Epidermal melanocyte (primary cell): ENCODE data around the gene ZNF518A.

Experiments used
- DNase-seq: peaks from one replicate; pipeline ENCODE4 v3.0.0; 2011; ENCODE audit warnings: low spot score; ENCODE audit not compliant: insufficient read length

The ZNF518A gene, protein sequence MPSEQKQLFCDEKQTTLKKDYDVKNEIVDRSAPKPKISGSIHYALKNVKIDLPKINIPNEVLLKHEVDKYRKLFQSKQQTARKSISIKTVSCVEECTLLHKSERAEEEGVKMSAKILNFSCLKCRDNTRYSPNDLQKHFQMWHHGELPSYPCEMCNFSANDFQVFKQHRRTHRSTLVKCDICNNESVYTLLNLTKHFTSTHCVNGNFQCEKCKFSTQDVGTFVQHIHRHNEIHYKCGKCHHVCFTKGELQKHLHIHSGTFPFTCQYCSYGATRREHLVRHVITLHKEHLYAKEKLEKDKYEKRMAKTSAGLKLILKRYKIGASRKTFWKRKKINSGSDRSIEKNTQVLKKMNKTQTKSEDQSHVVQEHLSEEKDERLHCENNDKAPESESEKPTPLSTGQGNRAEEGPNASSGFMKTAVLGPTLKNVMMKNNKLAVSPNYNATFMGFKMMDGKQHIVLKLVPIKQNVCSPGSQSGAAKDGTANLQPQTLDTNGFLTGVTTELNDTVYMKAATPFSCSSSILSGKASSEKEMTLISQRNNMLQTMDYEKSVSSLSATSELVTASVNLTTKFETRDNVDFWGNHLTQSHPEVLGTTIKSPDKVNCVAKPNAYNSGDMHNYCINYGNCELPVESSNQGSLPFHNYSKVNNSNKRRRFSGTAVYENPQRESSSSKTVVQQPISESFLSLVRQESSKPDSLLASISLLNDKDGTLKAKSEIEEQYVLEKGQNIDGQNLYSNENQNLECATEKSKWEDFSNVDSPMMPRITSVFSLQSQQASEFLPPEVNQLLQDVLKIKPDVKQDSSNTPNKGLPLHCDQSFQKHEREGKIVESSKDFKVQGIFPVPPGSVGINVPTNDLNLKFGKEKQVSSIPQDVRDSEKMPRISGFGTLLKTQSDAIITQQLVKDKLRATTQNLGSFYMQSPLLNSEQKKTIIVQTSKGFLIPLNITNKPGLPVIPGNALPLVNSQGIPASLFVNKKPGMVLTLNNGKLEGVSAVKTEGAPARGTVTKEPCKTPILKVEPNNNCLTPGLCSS (N-terminal part only)

DNA sequence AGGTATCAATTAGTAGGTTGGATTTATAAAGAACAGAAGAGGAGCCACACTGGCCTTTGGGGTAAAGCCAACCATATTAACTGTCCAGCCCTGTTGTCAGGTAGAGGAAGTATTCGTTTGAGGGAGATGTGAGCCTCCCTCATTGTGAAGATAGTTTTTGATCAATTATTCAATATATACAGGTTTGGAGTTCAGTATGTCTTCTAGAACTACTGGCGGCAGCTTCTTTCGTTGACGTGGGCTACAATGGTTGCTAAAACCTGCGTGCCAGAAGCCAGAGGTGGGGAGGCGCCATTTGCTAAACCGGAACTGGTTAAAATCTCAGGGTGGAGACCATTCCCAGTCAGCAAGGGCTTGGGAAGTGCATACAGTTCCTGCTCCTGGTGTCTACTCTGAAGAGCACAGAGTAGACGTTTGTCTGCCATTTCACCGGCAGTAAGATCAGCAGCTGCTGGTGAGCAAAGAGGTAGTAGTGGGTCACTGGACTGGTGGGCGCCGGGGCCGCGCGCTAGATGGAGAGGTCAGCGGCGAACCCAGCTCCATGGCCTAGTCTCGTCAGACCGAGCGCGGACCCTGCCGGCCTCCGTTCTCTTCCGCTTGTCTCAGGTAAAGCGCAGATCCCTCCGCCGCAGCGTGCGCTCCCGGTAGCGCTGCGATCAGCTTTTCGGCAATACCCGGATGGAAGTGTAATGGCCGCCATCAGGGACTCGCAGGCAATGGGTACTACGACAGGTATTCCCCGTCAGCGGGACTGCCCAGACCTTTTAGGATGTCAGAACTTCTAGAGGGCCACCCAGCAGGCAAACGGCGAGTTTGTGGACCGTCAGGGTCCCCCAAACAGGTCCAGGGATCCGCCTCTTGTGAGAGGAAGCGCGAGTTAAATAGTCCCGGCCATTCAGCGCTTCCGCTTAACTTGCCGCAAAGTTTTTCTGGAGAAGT lies at the start of gene ZNF518A:
ZNF518A (plus strand) TSS at position 911 of the 939 bp plus-strand sequence. CDS start 26,026 bp downstream, outside the sequence.
- DNase-seq: peak; percentile 87

DNA sequence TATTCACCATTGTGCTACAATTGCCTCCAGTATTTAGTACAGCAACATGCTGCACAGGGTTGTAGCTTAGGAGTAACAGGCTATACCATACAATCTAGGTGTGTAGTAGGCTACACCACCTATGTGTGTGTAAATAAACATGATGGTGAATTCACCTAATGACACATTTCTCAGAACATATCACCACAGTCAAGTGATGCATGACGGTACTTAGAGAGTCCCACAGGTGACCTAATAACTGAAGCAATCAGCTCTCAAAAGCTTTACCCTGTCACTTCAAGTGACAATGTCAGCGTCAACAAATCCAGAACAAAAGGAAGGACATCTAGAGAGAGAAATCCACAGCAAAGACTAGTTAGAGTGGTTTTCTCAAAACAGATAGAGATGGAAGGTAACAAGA lies 47.9 kb upstream of the ZNF518A start:
- no peak for DNase-seq

DNA sequence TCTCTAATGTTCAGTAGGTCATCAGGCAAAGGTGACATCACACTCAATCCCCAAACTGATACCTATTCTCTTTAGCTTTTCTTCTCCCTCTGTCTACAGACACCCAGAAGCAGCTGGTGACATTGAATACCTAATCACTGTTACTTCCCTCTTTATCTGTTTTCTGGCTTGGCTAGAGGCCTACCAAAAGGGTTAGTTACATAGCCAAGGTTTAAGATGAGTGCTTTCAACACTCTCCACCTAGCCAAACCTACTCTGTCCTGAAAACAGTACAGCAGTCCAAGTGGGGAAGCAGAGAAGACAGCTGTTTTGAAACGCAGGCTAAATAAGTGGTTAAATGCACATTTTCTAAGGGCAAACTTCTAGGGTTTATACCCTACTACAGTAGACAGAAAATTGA lies 47.3 kb upstream of the ZNF518A start:
- no peak for DNase-seq

DNA sequence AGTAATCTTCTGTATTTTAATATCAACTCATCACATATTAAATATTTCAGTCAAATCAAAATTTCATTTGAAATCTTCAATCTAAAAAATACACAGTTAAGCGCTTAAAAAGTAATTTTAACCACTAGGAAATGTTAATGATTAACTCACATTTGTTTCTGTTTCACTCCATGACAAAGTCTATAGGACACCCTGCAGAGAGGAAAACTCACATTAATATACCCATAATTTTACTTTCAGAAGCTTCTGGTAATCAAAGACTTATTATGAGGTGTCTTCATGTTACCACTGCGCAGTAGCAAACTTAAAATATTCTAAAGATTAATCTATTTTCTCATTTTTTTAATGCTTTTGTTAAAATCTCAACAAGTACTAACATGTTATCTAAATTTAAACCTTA lies 41.0 kb upstream of the ZNF518A start:
- no peak for DNase-seq

DNA sequence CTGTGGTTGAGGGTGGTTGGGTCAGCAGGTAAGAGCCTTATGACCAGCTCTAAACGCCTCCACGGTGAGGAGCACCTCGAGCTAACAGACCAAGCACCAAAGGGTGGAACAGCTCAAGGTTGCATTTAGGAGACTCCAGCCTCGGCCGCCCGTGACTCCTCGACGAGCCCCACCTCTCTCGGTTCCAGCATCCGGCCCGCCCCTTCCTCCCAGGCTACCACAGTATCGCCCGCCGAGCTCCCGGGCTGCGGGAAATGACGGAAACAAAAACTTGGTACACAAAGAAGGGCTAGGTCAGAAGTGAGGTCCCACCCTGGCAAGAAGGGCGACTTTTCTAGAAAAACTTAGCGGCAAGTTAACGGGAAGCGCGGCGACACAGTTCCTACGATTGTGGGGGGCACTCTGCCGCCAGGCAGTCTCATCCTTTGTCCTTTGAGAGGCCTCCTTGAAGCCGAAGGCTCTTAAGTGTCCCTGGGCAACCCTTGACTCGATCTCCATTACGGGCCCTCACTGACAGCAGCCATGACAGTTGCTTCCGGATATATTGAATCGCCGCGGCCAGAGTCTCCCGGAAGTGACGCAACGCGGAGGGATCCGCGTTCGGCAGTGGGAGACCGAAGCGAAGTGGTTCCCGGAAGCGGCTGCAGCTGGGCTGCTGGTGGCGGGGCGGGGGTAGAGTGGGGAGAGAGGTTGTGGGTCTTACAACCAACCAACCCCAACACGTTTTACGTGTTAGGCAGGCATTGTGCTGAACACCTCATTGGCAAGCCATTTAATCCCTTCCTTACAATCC lies 40.2 kb upstream of the ZNF518A start:
- DNase-seq: peak; percentile 88

DNA sequence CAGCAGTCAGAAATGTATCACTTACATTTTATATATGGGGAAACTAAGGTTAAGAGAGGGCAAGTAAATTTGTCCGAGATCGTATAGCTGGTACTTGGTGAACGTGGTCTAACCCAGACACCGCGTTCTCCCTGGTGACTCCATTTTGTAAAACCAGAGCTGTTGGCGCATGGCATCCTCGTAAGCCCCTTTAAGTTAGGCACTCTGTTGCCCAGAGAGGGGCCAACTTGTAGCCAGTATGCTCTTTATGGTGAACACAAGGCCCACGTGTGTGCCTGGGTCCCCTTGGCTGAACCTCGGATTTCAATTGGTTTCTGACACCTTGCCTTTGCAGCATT lies 39.7 kb upstream of the ZNF518A start:
- DNase-seq: no peak

DNA sequence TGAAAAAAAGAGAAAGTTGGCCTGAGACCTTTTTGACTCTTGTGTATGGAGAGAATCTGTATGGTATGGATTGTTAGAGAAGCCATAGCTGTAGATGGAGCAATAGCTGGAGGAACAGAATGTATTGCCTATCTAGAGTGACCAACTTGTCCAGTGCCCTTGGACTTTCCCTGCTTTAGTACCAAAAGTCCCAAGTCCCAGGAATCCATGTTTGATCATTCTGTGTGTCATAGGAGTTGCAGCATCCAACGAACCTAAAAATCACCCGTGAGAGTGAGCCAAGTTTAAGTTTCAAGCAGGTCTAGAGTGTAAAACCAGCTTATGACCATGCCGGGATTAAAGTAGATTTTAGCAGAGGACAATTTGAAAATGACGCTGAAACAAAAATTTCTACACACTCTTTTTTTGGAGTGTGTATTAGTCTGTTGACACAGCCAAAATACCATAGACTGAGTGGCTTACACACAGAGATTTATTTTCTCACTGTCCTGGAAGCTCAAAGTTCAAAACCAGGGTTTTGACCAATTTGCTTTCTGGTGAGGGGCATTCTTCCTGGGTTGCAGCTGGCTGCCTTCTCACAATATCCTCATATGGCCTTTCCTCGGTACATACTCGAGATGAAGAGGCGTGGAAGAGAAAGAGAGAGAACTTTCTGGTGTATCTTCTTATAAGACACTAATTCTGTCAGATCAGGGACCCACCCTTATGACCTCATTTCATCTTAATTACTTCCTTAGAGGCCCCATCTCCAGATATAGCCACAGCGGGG lies 36.9 kb upstream of the ZNF518A start:
- no peak for DNase-seq

DNA sequence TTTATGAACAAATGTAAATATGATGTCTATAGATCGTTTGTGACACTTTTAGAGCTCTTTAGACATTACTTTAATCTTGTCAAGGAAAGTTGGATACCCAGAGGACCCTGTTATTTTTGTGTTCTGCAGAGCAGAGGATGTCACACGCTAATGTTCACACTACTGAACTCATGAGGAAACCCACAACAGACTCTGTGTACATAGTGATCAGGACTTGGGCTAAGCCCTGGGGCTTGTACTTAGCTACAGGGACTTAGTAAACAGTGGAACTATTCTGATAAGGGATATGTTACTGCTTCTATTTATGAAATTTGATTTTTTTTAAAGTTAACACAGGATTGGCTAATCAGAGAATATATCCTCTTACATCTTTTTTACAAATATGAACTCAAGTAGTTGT lies 36.1 kb upstream of the ZNF518A start:
- no peak for DNase-seq

DNA sequence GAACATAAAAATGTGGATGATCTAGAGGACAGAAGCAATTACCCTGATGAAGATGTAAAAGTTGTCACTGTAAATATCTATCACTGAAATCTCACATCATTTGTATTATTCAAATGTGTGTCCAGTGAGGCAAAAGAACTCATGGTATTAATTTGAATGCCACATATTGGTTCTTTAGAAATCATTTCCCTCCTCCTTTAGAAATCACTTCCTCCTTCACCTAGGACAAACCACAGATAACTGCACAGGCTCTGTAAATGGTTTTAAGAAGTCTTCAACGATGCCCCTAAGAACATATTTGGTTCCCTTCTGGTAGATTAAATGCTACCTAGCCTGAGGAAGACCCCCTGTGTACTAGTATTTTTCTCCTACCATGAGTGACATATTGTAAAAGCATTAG lies 33.1 kb upstream of the ZNF518A start:
- no peak for DNase-seq

DNA sequence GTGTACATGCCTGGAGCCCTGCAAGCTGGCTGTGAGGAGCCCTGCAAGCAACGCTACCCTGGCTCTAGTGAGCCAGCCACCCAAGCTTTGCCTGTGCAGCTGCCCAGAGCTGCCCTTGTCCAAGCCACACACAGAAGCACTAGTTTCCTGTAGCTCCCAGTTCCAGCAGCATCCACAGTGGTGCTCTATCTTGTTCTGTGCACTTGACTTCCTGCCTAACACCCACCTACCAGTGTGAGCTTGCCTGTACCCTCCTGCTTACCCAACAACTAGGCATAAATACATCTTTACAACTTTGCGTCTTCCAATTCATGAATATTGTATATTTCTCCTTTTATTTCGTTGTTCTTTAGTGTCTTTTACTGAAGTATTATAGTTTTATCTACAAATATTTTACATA lies 32.2 kb upstream of the ZNF518A start:
- DNase-seq: no peak

DNA sequence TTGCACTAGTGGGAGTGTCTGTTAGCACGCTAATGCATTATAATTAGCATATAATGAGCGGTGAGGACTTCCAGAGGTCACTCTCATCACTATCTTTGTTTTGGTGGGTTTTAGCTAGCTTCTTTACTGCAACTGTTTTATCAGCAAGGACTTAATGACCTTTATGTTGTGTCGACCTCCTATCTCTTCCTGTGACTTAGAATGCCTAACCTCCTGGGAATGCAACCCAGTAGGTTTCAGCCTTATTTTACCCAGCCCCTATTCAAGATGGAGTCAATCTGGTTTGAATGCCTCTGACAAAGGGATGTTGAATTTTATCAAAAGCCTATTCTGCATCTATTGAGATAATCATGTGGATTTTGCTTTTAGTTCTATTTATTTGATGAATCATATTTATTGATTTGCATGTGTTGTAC lies 22.5 kb upstream of the ZNF518A start:
- no peak for DNase-seq

DNA sequence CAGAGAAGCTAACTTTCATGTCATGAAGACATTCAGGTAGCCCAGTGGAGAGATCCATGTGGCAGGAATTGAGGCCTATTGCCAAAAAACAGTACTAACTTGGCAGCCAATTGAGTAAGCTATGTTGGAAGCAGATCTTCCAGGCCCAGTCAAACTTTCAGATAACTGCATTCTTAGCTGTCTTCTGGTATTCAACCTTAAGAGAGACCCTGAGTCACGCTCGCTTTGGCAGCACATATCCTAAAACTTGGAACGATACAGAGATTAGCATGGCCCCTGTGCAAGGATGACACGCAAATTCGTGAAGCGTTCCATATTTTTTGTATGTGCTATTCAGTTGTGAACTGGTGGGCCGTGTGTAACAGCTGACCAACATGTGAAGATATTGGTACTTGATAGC lies 17.6 kb upstream of the ZNF518A start:
- no peak for DNase-seq

DNA sequence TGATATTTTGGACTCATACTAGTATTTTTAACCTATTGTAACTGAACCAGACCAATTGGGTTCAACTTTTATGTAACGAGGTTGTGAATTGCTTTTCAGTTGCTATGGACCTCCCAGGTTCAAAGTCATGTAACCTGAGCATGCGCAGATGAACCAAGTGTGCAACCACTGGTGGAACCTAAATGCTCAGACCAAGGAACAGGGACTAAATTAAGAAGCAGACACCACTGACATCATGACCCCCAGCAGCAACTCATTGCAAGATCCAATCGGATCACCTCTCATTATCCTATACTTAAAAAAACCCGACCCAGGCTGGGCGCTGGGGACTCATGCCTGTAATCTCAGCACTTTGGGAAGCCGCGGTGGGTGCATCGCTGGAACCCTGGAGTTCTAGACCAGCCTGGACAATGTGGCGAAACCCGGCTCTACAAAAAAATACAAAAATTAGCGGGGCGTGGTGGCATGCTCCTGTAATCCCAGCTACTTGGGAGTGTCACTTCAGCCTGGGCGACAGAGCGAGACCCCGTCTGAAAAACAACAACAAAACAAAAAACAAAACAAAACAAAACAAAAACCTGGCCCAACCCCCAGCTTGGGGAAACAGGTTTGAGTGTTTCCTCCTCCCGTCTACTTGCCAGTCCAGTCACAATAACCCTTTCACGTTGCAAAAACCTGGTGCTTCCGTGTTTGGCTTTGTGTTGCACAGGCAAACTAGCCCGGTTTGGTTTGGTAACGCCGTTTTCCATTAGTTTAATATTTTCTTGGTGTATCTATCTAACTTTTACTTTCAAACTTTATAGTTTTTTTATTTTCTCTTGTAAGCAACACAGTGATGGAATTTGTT lies 11.3 kb upstream of the ZNF518A start:
- no peak for DNase-seq

DNA sequence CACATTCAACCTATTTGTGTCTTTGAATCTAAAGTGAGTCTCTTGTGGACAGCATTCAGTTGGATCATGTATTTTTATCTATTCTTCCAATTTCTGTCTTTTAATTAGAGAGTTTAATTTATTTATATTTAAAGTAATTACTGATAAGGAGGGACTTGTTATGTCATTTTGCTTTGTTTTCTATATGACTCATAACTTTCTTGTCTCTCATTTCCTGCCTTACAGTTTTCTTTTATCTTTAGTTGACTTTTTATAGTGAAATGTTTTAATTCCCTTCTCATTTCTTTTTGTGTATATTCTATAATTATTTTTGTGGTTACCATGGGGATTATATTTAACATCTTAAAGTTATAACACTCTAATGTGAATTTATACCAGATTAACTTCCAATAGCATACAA lies 7.3 kb upstream of the ZNF518A start:
- DNase-seq: no peak

DNA sequence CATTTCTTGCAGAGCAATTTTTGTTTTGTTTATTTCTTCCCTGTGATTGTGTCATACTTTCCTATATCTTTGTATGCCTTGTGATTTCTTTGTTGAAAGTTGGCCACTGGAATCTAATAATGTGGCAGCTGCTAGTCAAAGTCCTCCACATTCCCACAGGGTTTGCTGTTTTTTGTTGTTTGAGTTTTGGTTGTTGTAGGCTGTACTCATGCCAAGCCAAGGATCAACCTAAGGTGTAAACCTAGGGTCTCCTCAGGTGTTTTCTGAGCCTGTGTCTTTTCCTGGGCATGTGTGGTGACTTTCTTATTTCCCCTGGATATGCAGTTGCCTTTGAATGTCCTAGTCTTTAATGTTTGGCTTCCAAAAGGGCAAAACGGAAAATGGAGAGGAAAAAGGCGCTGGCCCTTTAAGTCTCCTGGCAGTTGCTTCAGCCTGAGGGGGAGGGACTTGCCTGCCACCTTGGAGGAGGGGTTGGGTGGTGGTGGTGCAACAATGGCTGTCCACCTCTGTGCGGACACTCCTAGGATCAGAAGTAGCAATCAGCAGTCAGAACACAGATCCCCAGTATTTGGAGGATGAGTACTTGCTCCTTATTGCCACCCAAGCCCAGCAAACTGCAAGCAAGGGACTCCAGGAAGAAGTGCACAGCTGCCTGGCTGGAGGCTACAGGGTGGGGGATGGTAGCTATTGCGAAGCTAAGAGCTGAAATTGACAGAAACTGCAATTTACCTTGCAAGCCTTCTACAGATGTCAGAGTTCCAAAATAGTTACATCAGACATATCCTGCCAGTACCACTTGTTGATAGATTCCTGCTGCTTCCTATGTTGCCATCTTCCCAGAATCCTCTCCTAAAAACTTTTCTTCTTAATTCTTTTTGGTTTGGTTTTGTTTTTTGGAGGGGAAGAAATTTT lies 5.6 kb upstream of the ZNF518A start:
- no peak for DNase-seq

DNA sequence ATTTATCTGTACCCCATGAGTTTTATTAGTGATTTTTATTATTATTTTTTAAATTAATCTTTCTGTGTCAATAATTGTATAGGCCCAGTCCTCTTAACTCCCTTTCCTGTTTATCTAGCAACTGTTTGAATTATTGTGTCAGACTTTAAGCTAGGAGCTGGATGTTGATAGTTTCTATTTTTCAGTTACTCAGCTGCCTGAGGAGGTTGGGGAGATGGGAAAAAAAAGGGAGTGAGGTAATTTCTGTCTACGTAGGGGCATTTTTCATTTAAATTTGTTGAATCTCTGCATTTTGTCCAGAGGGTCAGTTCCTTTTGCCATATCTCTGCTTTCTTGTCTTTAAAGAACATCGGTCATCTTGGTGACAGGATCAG lies 5.0 kb upstream of the ZNF518A start:
- no peak for DNase-seq

DNA sequence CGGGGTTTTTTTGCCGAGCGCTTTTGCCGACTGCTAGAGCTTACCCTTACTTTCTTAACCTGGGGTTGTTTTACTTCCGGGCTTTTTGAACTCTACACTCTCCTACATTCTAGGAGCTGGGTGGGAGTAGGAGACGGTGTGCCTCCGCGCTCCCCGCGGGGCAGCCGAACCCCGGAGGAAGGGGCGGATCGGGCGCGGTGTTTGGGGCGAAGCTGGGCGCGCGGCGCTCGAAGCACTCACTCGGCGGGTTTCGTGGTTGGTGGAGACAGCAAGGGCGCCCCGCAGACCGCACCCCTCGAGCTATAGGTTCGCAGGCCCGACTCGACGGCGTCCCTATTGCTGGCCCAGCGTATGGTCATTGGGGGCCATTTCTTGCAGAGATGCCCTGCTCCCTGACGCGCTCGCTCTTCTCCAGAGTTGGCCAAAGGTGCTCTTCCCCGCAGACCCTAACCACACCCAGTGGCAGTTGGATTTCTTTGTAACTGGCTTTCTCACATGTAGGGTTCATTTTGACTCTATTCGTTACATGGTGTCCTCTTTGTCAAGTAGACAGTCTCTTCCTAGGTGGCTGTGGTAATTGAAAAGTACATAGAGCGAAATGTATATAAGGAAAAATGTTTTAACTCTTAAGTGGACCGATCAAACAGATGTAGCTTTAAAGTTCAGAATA lies 364 bp downstream of the ZNF518A start:
- peak; percentile 42 for DNase-seq
